Ovary (tissue), 3 donors: ENCODE results near the gene CISTR.

Experiments used
- CTCF ChIP-seq, 3 donors: fragments of 450-650 bp in 2 of 3; fragments of 200-600 bp in 1 of 3; IDR thresholded peaks; one replicate each; pipeline versions ENCODE4 v1.5.1 to v1.8.0; 2016 to 2022; ENCODE audit warnings: antibody characterized with exemption in 3 of 3, mild to moderate bottlenecking in 1 of 3
- EP300 ChIP-seq: sonication (generic); formaldehyde crosslinking; IDR thresholded peaks from one replicate; pipeline ENCODE4 v1.6.1; 2017; ENCODE audit warnings: antibody characterized with exemption
- POLR2A ChIP-seq: fragments of 450-650 bp; IDR thresholded peaks from one replicate; pipeline ENCODE4 v1.6.1; 2017; ENCODE audit warnings: antibody characterized with exemption, mild to moderate bottlenecking, moderate library complexity
- donor health status: DM: no; HTN: no; CAD: no.

- TF ChIP-seq CTCF (IDR thresholded peaks at IDR 0.05), result no peak
- TF ChIP-seq POLR2A, result no peak
- TF ChIP-seq EP300, result no peak
Measured at GRCh38 chr12:53751336-53752191, at the start of gene CISTR.
